Measurements from ENCODE around the gene ARNT2.

DNA sequence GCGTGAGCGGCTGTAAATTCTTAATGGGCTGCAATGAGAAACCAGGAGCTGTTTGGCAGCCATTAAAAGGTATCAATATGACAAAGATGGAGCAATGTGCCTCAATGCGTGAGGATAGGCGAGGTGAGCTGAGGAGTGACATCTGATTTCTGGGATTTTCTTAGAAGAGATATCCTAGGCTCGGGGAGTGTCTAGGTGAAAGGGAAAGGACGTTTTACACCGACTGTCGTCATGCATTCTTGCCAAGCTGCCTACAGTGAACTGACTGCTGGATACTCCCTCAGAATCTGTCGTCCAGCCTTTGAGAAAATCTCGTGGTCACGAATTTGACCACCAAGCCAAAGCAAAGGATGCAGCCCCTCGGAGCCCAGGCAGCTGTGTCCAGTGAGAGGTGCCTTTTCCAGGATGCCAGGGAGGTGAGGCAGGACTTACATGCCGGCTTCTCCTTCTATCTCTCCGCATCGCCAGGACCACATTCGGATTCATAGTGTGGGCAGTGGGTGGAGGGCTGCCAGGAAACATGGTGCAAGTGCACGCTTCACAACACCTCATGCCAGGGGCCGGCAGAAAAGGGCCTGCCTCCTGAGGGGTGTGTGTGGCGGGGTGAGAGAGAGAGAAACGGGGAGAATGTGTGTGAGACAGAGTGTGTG, 210.7 kb downstream of the ARNT2 start:
- TF ChIP-seq, protein P1, sequence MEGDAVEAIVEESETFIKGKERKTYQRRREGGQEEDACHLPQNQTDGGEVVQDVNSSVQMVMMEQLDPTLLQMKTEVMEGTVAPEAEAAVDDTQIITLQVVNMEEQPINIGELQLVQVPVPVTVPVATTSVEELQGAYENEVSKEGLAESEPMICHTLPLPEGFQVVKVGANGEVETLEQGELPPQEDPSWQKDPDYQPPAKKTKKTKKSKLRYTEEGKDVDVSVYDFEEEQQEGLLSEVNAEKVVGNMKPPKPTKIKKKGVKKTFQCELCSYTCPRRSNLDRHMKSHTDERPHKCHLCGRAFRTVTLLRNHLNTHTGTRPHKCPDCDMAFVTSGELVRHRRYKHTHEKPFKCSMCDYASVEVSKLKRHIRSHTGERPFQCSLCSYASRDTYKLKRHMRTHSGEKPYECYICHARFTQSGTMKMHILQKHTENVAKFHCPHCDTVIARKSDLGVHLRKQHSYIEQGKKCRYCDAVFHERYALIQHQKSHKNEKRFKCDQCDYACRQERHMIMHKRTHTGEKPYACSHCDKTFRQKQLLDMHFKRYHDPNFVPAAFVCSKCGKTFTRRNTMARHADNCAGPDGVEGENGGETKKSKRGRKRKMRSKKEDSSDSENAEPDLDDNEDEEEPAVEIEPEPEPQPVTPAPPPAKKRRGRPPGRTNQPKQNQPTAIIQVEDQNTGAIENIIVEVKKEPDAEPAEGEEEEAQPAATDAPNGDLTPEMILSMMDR (IDR thresholded peaks at IDR 0.05): no peak
- TF ChIP-seq POLR2AphosphoS5 (IDR thresholded peaks at IDR 0.05; ENCODE audit: insufficient read depth in 1 of 2, low read depth in 1 of 2): no peak

Data from vagina (tissue), 2 donors.